Activated CD4-positive, alpha-beta T cell treated with anti-CD3 and anti-CD28 coated beads for 36 hours (primary cell): ENCODE measurements around the gene FAM83G. TPM values are rescaled to one million over a fixed set of nuclear protein-coding genes. Genes with fewer than 3 reads are reported as not detected.
"Not testable (repeated sequence)": the region's sequence is repeated elsewhere in the genome, so short reads cannot be mapped to it uniquely, and the experiment has no call there.

Experiments used
- ATAC-seq: fragments of 200-7000 bp; cut with Tn5 transposase; one replicate; pipeline ENCODE4 v1.10.0; 2021; ENCODE audit warnings: mild to moderate bottlenecking, moderate library complexity
- CTCF ChIA-PET: fragments of 350-600 bp; sonication (Branson Sonifier 250); formaldehyde crosslinking; loops from one replicate; lab custom pipeline; 2021; ENCODE audit warnings: antibody characterized with exemption; lab: Charles Lee
- POLR2A ChIA-PET: fragments of 350-600 bp; sonication (Branson Sonifier 250); formaldehyde crosslinking; loops from one replicate; lab custom pipeline; 2021; ENCODE audit warnings: antibody characterized with exemption, inconsistent platforms; lab: Charles Lee
- DNase-seq: peaks from one replicate; pipeline ENCODE4 v3.0.0-alpha.2; 2020
- H3K27ac Mint-ChIP-seq: one replicate; pipeline ENCODE4 v1.8.0; 2021; ENCODE audit warnings: mixed read lengths
- H3K27me3 Mint-ChIP-seq: one replicate; pipeline ENCODE4 v1.8.0; 2021; ENCODE audit warnings: mixed read lengths
- H3K36me3 Mint-ChIP-seq: one replicate; pipeline ENCODE4 v1.8.0; 2021; ENCODE audit warnings: low read depth, mixed read lengths
- H3K4me1 Mint-ChIP-seq: one replicate; pipeline ENCODE4 v1.8.0; 2021; ENCODE audit warnings: mixed read lengths
- H3K4me3 Mint-ChIP-seq: one replicate; pipeline ENCODE4 v1.8.0; 2021; ENCODE audit warnings: mild to moderate bottlenecking, moderate library complexity, mixed read lengths
- H3K9me3 Mint-ChIP-seq: one replicate; pipeline ENCODE4 v1.8.0; 2021; ENCODE audit warnings: low read depth, mixed read lengths
- intact Hi-C, 2 experiments: fragments of 100-400 bp; cut with DNase I in 1 of 2; cut with micrococcal nuclease in 1 of 2; formaldehyde crosslinking; loops; one replicate each; pipeline versions ENCODE4 v1.14.2 to v1.15.1; 2022 to 2024; cut with DNase I, micrococcal nuclease
- total RNA-seq, 2 experiments: library from RNA; stranded (reverse); gene quantifications; one replicate each; pipeline ENCODE4 v1.2.3, GENCODE V29; 2021

Gene FAM83G
- total RNA-seq = 10 to 100 TPM; 11.1 to 14.3 TPM

- ChIA-PET POLR2A (no interaction called here), CTCF (interaction anchor here (1.1 to 1.3 kb wide), 3 partner anchors 20 to 379 kb away, joined by 3 to 6 read pairs (median 3); no protein-coding TSS in a partner anchor)
- Mint-ChIP-seq H3K27ac (peak within 1 kb of the TSS; percentile 89), H3K4me1 (peaks cover 26% of the 10 kb centered on the region), H3K27me3 (no peaks in the 10 kb centered on the region), H3K9me3 (peaks cover 2% of the 10 kb centered on the region), H3K36me3 (peaks cover 20% of the 10 kb centered on the region), H3K4me3 (peak within 1 kb of the TSS; percentile 88)
- ATAC-seq (peak; percentile 87), DNase-seq (peak; percentile 94)
- intact Hi-C loops = loop anchor here (1.0 to 5.0 kb wide), 9 partner anchors 12 to 822 kb away; partner anchors contain the start of genes ALKBH5 (in 1 of the 2) and SMCR8 (in 1 of the 2)
Measured at GRCh38 chr17:19004421-19005136, at the start of gene FAM83G. Gene FAM83G (minus strand): TSS chr17:19004764. CDS start chr17:19004041, 723 bp downstream.

- ATAC-seq, CTCF ChIA-PET, intact Hi-C loops, H3K4me1 Mint-ChIP-seq, POLR2A ChIA-PET, H3K27ac Mint-ChIP-seq, H3K27me3 Mint-ChIP-seq, H3K9me3 Mint-ChIP-seq, DNase-seq, H3K4me3 Mint-ChIP-seq, H3K36me3 Mint-ChIP-seq: not testable (repeated sequence)
Measured at GRCh38 chr17:19048826-19049225, 44.3 kb upstream of the FAM83G start.

- H3K27me3 Mint-ChIP-seq, H3K27ac Mint-ChIP-seq, H3K36me3 Mint-ChIP-seq, intact Hi-C loops, H3K9me3 Mint-ChIP-seq, CTCF ChIA-PET, H3K4me1 Mint-ChIP-seq, H3K4me3 Mint-ChIP-seq, ATAC-seq, POLR2A ChIA-PET: not testable (repeated sequence)
- peak; percentile 4 for DNase-seq
Measured at GRCh38 chr17:19047510-19047909, 42.9 kb upstream of the FAM83G start.

GRCh38 chr17:19046782-19047375 is 42.3 kb upstream of the FAM83G start, which contains the start of gene GRAP:
Gene GRAP (minus strand): TSS chr17:19046957. CDS start chr17:19046926, 31 bp downstream.
- DNase-seq, H3K27ac Mint-ChIP-seq, intact Hi-C loops, H3K4me3 Mint-ChIP-seq, H3K9me3 Mint-ChIP-seq, POLR2A ChIA-PET, CTCF ChIA-PET, H3K27me3 Mint-ChIP-seq, H3K4me1 Mint-ChIP-seq, H3K36me3 Mint-ChIP-seq: not testable (repeated sequence)
- peak; percentile 74 for ATAC-seq

- H3K4me1 Mint-ChIP-seq, H3K9me3 Mint-ChIP-seq, intact Hi-C loops, H3K36me3 Mint-ChIP-seq, DNase-seq, H3K27me3 Mint-ChIP-seq, H3K4me3 Mint-ChIP-seq, POLR2A ChIA-PET, CTCF ChIA-PET, H3K27ac Mint-ChIP-seq: not testable (repeated sequence)
- peak; percentile 57 for ATAC-seq
Measured at GRCh38 chr17:19044643-19045042, 40.1 kb upstream of the FAM83G start.

GRCh38 chr17:19043032-19043431 is 38.5 kb upstream of the FAM83G start:
- H3K4me1 Mint-ChIP-seq, DNase-seq, H3K36me3 Mint-ChIP-seq, H3K27me3 Mint-ChIP-seq, H3K27ac Mint-ChIP-seq, H3K9me3 Mint-ChIP-seq, CTCF ChIA-PET, POLR2A ChIA-PET, H3K4me3 Mint-ChIP-seq, intact Hi-C loops: not testable (repeated sequence)
- ATAC-seq = peak; percentile 9

- H3K27ac Mint-ChIP-seq, H3K4me1 Mint-ChIP-seq, POLR2A ChIA-PET, CTCF ChIA-PET, ATAC-seq, H3K9me3 Mint-ChIP-seq, H3K27me3 Mint-ChIP-seq, DNase-seq, H3K4me3 Mint-ChIP-seq, H3K36me3 Mint-ChIP-seq, intact Hi-C loops: not testable (repeated sequence)
Measured at GRCh38 chr17:19042369-19042768, 37.8 kb upstream of the FAM83G start.

- intact Hi-C loops, POLR2A ChIA-PET, H3K36me3 Mint-ChIP-seq, H3K4me1 Mint-ChIP-seq, ATAC-seq, H3K4me3 Mint-ChIP-seq, DNase-seq, H3K27me3 Mint-ChIP-seq, CTCF ChIA-PET, H3K27ac Mint-ChIP-seq, H3K9me3 Mint-ChIP-seq: not testable (repeated sequence)
Measured at GRCh38 chr17:19041871-19042270, 37.3 kb upstream of the FAM83G start.

- POLR2A ChIA-PET, H3K27ac Mint-ChIP-seq, H3K27me3 Mint-ChIP-seq, H3K9me3 Mint-ChIP-seq, H3K4me3 Mint-ChIP-seq, H3K4me1 Mint-ChIP-seq, intact Hi-C loops, H3K36me3 Mint-ChIP-seq, DNase-seq, CTCF ChIA-PET: not testable (repeated sequence)
- ATAC-seq = peak; percentile 11
Measured at GRCh38 chr17:19040350-19040749, 35.8 kb upstream of the FAM83G start.

- H3K27me3 Mint-ChIP-seq, H3K36me3 Mint-ChIP-seq, H3K27ac Mint-ChIP-seq, CTCF ChIA-PET, intact Hi-C loops, DNase-seq, POLR2A ChIA-PET, H3K4me1 Mint-ChIP-seq, H3K9me3 Mint-ChIP-seq, H3K4me3 Mint-ChIP-seq: not testable (repeated sequence)
- ATAC-seq = peak; percentile 32
Measured at GRCh38 chr17:19038730-19039129, 34.2 kb upstream of the FAM83G start.

GRCh38 chr17:19038007-19038406 is 33.4 kb upstream of the FAM83G start:
- intact Hi-C loops, H3K36me3 Mint-ChIP-seq, DNase-seq, H3K27ac Mint-ChIP-seq, H3K4me3 Mint-ChIP-seq, CTCF ChIA-PET, H3K9me3 Mint-ChIP-seq, H3K4me1 Mint-ChIP-seq, H3K27me3 Mint-ChIP-seq, POLR2A ChIA-PET: not testable (repeated sequence)
- ATAC-seq = peak; percentile 59

GRCh38 chr17:19037547-19037946 is 33.0 kb upstream of the FAM83G start:
- H3K9me3 Mint-ChIP-seq, H3K36me3 Mint-ChIP-seq, POLR2A ChIA-PET, ATAC-seq, H3K4me1 Mint-ChIP-seq, CTCF ChIA-PET, DNase-seq, H3K27ac Mint-ChIP-seq, H3K27me3 Mint-ChIP-seq, intact Hi-C loops, H3K4me3 Mint-ChIP-seq: not testable (repeated sequence)
